HG03103 (cell line): ENCODE results near the gene CFAP99.

Experiments used
- ATAC-seq: cut with Tn5 transposase; IDR thresholded peaks from one replicate; pipeline ENCODE4 v1.9.1; 2021; ENCODE audit warnings: low read depth; ENCODE audit not compliant: unreplicated experiment

Gene CFAP99

GRCh38 chr4:2409381-2409783 is 9.4 kb upstream of the CFAP99 start:
- no peak for ATAC-seq

GRCh38 chr4:2411786-2412510 is 6.8 kb upstream of the CFAP99 start:
- ATAC-seq, result no peak

- peak; percentile 21 for ATAC-seq
Observed at GRCh38 chr4:2412534-2412884, 6.2 kb upstream of the CFAP99 start.

- peak; percentile 50 for ATAC-seq
Observed at GRCh38 chr4:2412885-2413716, 5.7 kb upstream of the CFAP99 start.

- ATAC-seq, result no peak
Observed at GRCh38 chr4:2413821-2414610, 4.7 kb upstream of the CFAP99 start.

- ATAC-seq, result no peak
Observed at GRCh38 chr4:2415213-2415612, 3.5 kb upstream of the CFAP99 start.

GRCh38 chr4:2415881-2416563 is 2.7 kb upstream of the CFAP99 start:
- ATAC-seq, result no peak

GRCh38 chr4:2416564-2417225 is 2.1 kb upstream of the CFAP99 start:
- ATAC-seq, result no peak

GRCh38 chr4:2417226-2417764 is 1.5 kb upstream of the CFAP99 start:
- ATAC-seq, result no peak

- peak; percentile 3 for ATAC-seq
Observed at GRCh38 chr4:2417765-2418649, 748 bp upstream of the CFAP99 start, which contains the start of gene ZFYVE28. Gene ZFYVE28, minus strand, starts transcription at chr4:2418645. Its CDS starts 322 bp downstream, at chr4:2418323.

GRCh38 chr4:2419814-2420213 is 1.1 kb downstream of the CFAP99 start:
- no peak for ATAC-seq

- no peak for ATAC-seq
Observed at GRCh38 chr4:2421928-2422327, 3.2 kb downstream of the CFAP99 start.

- no peak for ATAC-seq
Observed at GRCh38 chr4:2423066-2423465, 4.3 kb downstream of the CFAP99 start.

GRCh38 chr4:2423695-2424094 is 4.9 kb downstream of the CFAP99 start:
- ATAC-seq, result no peak

GRCh38 chr4:2424581-2424980 is 5.8 kb downstream of the CFAP99 start:
- no peak for ATAC-seq

GRCh38 chr4:2425386-2426068 is 6.8 kb downstream of the CFAP99 start:
- ATAC-seq, result no peak

GRCh38 chr4:2426069-2426397 is 7.3 kb downstream of the CFAP99 start:
- no peak for ATAC-seq

GRCh38 chr4:2426711-2427275 is 8.0 kb downstream of the CFAP99 start:
- no peak for ATAC-seq
